Measurements from ENCODE around the gene TPM2. TPM values are rescaled to one million over a fixed set of nuclear protein-coding genes. Genes with fewer than 3 reads are reported as not detected.
A peak's percentile ranks its signal among the peaks of the same experiment; 100 is the strongest.

The TPM2 gene
- total and polyA plus RNA-seq, 7 donors: 6,047 to 16,334 (median 9,199) TPM

- no peak for TF ChIP-seq CTCF (IDR thresholded peaks at IDR 0.05)
- Histone ChIP-seq H3K4me3 (no peak within 1 kb of the TSS), H3K27me3 (ENCODE audit: insufficient read depth in 3 of 3, low read length in 2 of 3) (no peaks in the 10 kb centered on the region), H3K27ac (peak within 1 kb of the TSS; percentile 50), H3K4me1 (peaks cover 20% of the 10 kb centered on the region), H3K9me3 (no peaks in the 10 kb centered on the region), H3K36me3 (ENCODE audit: insufficient read depth in 1 of 2, low read depth in 1 of 2) (no peaks in the 10 kb centered on the region)
- ATAC-seq (peak; percentile 58 to 83 (median 72)), DNase-seq (peak in 1 of 2 donors; percentile 64)
- intact Hi-C loops (cut with DNase I): loop anchor here in 1 of 2 donors (2.0 kb wide), 1 partner anchor 45 kb away; no protein-coding TSS in a partner anchor
- 25 to 38% (median 26%) methylated on average over 10 of the region's 10 CpGs for WGBS, 3 donors
These were observed 16.3 kb downstream of the TPM2 start, which contains the start of gene CA9 for GRCh38 chr9:35673132-35674024. Gene CA9 (plus strand): TSS chr9:35673928. CDS start chr9:35673960, 32 bp downstream.

DNA sequence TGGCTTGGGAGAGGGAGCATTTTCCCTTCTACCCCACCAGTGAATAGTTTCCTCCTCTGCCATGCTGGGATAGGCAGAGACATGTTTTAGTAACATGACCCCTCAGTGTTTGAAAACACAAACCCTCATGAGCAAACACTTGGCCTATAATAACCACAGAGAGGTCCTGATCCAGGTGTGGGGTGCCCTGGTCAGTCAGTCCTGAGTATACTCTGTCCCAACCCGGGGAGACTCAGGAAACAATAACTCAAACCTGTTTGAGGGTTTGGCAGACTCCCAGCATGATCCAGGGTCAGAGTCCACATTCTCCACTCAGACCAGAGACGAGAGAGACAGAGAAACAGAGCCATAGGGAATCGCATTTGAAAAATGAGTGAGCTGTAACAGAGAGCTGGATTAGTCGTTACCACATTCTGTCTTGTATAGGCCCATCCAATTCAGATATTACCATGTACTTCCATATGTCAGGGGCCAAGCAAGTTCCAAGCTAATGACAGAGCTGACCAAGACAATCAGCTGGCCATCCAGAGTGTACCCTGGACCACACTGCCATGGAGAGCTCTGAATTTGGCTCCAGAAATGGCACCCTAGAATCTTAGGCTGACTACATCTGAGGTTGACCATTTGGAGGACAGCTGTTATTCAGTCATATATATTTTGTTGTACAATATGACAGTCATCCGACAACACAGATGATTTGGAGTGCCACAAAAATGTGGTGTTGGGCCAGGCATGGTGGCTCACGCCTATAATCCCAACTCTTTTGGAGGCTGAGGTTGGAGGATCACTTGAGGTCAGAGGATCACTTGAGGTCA is 20.2 kb downstream of the TPM2 start:
- Histone ChIP-seq H3K9me3 (no peaks in the 10 kb centered on the region), H3K27me3 (ENCODE audit: insufficient read depth in 3 of 3, low read length in 2 of 3) (no peaks in the 10 kb centered on the region), H3K27ac (no peak overlapping the region), H3K4me3 (no peak overlapping the region), H3K36me3 (ENCODE audit: insufficient read depth in 1 of 2, low read depth in 1 of 2) (no peaks in the 10 kb centered on the region), H3K4me1 (peaks cover 18% of the 10 kb centered on the region)
- DNase-seq (no peak), ATAC-seq (no peak)
- no peak for TF ChIP-seq CTCF (IDR thresholded peaks at IDR 0.05)
- intact Hi-C loops (cut with DNase I): no loop called here
- WGBS, 3 donors: 57 to 70% (median 65%) methylated on average over 6 of the region's 6 CpGs

- WGBS, 3 donors: 95 to 97% (median 97%) methylated on average over 3 of the region's 3 CpGs
- intact Hi-C loops (cut with DNase I): no loop called here
- no peaks in the 10 kb centered on the region for H3K36me3 ChIP-seq (ENCODE audit: insufficient read depth in 1 of 2, low read depth in 1 of 2)
- no peaks in the 10 kb centered on the region for H3K27me3 ChIP-seq (ENCODE audit: insufficient read depth in 3 of 3, low read length in 2 of 3)
- no peak for ATAC-seq
- TF ChIP-seq CTCF (IDR thresholded peaks at IDR 0.05): no peak
- H3K27ac ChIP-seq: no peak overlapping the region
- H3K4me1 ChIP-seq: peaks cover 8% of the 10 kb centered on the region
- no peak for DNase-seq
- H3K4me3 ChIP-seq: no peak overlapping the region
- no peaks in the 10 kb centered on the region for H3K9me3 ChIP-seq
These were observed 21.8 kb downstream of the TPM2 start for GRCh38 chr9:35667939-35668338.

DNA sequence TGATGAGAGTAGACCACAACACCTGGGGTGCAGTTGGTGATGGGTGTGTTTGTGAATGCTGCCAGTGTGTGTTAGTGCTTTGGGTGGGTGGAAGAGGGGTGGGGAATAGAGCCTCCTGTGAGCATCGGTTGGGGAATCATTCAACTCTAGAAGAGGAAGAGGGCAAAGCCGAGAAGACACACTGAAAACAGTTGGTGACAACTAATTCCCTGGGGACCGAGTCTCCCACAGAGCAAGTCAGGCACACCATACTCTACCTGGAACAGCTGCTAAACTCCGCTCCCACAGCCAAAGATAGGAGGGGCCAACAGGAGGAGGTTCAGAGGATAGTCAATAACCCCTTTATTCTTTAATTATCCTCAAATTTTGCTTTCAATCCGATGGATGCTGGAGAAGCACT is 23.2 kb downstream of the TPM2 start:
- no peak for TF ChIP-seq CTCF (IDR thresholded peaks at IDR 0.05)
- Histone ChIP-seq H3K4me3 (no peak overlapping the region), H3K36me3 (ENCODE audit: insufficient read depth in 1 of 2, low read depth in 1 of 2) (no peaks in the 10 kb centered on the region), H3K4me1 (peaks cover 8% of the 10 kb centered on the region), H3K9me3 (no peaks in the 10 kb centered on the region), H3K27ac (no peak overlapping the region), H3K27me3 (ENCODE audit: insufficient read depth in 3 of 3, low read length in 2 of 3) (no peaks in the 10 kb centered on the region)
- WGBS, 3 donors: 87 to 95% (median 90%) methylated on average over 5 of the region's 5 CpGs
- no peak for DNase-seq
- ATAC-seq: no peak
- intact Hi-C loops (cut with DNase I): no loop called here

Measured in psoas muscle (tissue), 8 donors.